HG03097 (cell line): Measurements from ENCODE around the gene MYO7B.

Experiments used
- ATAC-seq: cut with Tn5 transposase; IDR thresholded peaks from one replicate; pipeline ENCODE4 v1.9.1; 2021; ENCODE audit not compliant: unreplicated experiment, low FRiP score

Gene MYO7B

GRCh38 chr2:127633556-127634065, 98.1 kb downstream of the MYO7B start:
- ATAC-seq: no peak

- no peak for ATAC-seq
Measured at GRCh38 chr2:127634066-127634617, 98.7 kb downstream of the MYO7B start.

GRCh38 chr2:127634626-127635379, 99.3 kb downstream of the MYO7B start:
- ATAC-seq: no peak

- ATAC-seq: no peak
Measured at GRCh38 chr2:127635380-127636237, 100.1 kb downstream of the MYO7B start.

- ATAC-seq: no peak
Measured at GRCh38 chr2:127636248-127637235, 101.1 kb downstream of the MYO7B start.

- no peak for ATAC-seq
Measured at GRCh38 chr2:127637236-127637630, 101.8 kb downstream of the MYO7B start.

GRCh38 chr2:127637725-127638252, 102.3 kb downstream of the MYO7B start:
- no peak for ATAC-seq

- no peak for ATAC-seq
Measured at GRCh38 chr2:127638361-127639110, 103.1 kb downstream of the MYO7B start.

GRCh38 chr2:127639111-127639474, 103.6 kb downstream of the MYO7B start:
- no peak for ATAC-seq

GRCh38 chr2:127640082-127641072, 104.9 kb downstream of the MYO7B start:
- ATAC-seq: no peak

GRCh38 chr2:127641133-127641532, 105.7 kb downstream of the MYO7B start:
- no peak for ATAC-seq

GRCh38 chr2:127641846-127642507, 106.5 kb downstream of the MYO7B start:
- no peak for ATAC-seq

GRCh38 chr2:127642706-127643438, 107.4 kb downstream of the MYO7B start:
- ATAC-seq: no peak

GRCh38 chr2:127643439-127644065, 108.1 kb downstream of the MYO7B start:
- no peak for ATAC-seq

GRCh38 chr2:127644066-127645025, 108.9 kb downstream of the MYO7B start:
- ATAC-seq: no peak
